ENCODE measurements around the gene IMMP2L.
"Not testable (repeated sequence)": the region's sequence is repeated elsewhere in the genome, so short reads cannot be mapped to it uniquely, and the experiment has no call there.

IMMP2L gene

GRCh38 chr7:110721395-110721794, 840.9 kb downstream of the IMMP2L start:
- DNase-seq (ENCODE audit: low read depth) = no peak

- no peak for DNase-seq (ENCODE audit: low read depth)
These were observed 841.7 kb downstream of the IMMP2L start for GRCh38 chr7:110720626-110721025.

DNA sequence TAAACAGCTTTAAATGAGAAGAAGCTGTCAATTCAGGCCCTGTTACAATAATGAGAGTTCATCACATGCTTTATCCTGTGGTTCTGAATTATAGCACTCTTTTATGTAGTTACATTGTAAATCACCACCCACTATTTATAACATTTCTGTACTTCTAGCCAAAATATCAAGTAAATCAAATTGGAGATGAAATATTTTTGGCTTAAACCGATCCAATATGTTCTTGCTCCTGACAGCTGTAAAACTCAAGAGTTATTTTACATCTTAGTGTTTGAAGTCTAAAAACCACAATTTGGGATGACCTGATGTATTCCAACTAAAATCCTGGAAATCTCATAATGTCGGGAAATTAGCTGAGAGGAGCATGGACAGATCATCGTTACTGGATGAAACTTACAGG, 842.6 kb downstream of the IMMP2L start:
- no peak for DNase-seq (ENCODE audit: low read depth)

GRCh38 chr7:110718503-110719205, 843.6 kb downstream of the IMMP2L start:
- no peak for DNase-seq (ENCODE audit: low read depth)

DNA sequence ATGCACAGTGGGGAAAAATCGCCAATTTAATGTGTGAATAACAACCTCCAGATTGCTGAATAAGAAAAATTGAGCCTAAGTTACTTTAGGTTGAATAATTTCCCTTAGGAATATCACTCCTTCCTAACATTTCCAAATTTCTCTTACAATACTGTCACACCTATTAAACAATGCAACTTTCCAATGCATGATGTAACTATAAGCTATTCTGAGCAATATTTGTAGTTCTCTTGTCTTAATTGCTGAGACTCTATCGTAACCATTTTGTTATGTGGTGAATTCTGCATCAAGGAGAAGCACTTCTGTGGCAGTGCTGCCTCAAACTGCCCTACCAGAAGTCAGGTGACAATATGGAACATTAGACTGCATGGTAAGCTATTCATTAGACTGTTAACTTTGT, 858.1 kb downstream of the IMMP2L start:
- DNase-seq (ENCODE audit: low read depth) = no peak

GRCh38 chr7:110698576-110698975, 863.7 kb downstream of the IMMP2L start:
- no peak for DNase-seq (ENCODE audit: low read depth)

DNA sequence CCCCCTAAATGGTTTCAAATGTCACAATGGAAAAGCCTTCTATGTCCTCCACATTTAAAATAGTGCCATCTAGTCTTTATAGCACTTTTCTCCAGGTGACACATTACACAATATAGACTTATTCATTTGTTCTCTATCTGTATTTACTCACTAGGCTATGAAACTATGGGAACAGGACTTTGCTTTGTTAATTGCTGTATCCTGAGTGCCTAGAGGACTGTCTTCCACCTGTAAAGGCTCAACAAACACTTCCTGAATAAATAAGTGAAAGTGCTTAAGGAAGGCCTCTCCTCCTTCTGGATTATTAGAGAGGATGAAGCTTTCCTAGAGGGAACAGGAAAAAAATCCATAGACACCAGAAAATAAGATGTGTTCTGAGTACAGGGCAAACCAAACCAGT, 868.9 kb downstream of the IMMP2L start:
- DNase-seq (ENCODE audit: low read depth) = no peak

DNA sequence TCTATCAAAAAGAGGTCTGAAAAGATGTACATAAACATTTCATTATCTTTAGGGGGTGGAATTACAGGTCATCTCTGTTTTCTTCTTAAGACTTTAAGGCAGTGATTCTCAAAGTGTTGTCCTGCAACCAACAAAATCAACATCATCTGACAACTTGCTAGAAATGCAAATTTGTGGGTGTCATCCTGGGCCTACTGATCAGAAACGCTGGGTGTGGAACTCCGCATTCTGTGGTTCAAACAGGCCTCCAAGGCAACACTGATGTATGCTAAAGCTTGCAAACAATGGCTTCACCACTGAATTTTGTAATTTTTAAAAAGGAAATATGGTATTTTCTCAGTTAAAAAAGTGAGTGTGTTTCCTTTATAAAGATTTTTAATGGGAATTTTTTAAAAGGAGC, 873.4 kb downstream of the IMMP2L start:
- DNase-seq (ENCODE audit: low read depth) = no peak

- DNase-seq (ENCODE audit: low read depth) = no peak
These were observed 876.4 kb downstream of the IMMP2L start for GRCh38 chr7:110685899-110686298.

- DNase-seq (ENCODE audit: low read depth) = no peak
These were observed 880.4 kb downstream of the IMMP2L start for GRCh38 chr7:110681941-110682340.

DNA sequence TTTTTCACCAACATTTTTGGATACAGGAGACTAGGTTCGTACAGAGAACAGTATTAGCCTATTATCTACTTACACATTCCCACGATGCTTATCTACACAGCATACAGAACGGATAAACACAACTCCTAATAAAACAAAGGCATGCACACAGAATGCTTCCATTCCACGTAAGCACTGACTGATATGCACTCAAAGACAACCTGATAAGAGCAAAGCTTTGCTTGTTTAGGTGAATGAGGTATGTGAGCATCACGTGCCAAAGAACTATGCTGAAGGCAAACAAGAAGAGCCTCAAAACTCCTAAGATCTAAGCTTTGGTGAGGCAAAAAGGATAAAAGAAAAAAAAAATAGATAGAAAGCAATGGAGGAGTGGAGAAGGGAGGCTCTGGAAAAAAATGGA, 884.9 kb downstream of the IMMP2L start:
- DNase-seq (ENCODE audit: low read depth) = no peak

- DNase-seq (ENCODE audit: low read depth) = no peak
These were observed 885.5 kb downstream of the IMMP2L start for GRCh38 chr7:110676785-110677184.

DNA sequence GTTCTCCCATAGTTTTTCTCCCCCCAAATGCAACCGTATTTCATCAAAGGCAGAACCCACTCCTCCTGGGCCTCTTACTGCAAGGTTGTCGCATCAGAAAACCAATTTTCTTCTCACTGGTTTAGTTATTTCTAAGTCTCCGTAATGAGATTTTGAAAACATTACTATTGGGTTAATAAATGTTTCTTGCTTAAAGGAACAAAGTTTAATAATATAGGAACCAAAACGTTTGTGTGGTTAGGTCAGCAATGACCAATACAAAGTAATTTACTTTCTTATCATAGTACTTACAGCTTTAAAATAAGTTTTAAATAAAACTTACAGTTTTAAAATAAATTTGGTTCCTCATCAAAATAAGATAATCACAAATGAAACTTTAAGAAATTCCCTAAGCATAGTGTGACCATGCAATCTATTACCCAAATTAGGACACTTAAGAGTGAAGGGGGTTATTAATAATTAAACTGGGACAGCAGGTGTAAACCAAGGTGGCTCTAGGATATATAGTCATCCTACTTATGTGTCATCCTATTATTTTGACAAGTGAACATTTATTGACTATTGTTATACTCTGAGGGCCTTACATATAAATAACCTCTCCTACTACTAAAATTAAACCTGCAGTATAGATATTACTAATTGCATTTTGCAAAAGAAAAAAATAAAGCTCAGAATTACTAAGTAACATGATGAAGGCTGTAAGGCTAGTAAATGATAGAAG, 886.7 kb downstream of the IMMP2L start:
- DNase-seq (ENCODE audit: low read depth) = no peak

DNA sequence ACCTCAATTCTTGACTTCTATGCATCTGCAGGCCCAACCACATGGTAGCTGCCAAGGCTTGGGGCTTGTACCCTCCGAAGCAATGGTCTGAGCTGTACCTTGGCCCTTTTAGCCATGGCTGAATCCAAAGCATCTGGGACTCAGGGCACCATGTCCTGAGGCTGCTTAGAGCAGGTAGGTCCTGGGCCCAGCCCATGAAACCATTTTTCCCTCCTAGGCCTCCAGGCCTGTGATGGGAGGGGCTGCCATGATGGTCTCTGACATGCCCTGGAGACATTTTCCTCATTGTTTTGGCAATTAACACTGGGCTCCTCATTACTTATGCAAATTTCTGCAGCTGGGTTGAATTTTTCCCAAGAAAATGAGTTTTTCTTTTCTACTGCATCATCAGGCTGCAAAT, 889.1 kb downstream of the IMMP2L start:
- no peak for DNase-seq (ENCODE audit: low read depth)

DNA sequence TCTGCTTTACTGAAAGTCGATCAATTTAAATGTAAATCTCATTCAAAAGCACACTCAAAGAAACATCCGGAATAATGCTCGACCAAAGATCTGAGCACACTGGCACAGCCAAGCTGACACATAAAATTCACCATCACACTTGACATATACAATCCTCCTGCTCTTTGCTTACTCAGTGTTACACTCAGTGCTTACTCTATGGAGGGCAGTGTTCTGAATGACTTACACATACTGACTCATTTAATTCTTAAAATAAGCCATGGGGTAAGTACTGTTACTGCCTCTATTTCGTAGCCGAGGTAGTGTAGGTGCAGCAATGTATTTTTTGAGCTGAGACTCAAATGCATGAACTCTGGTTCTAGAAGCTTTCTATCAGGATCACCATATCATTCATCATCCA, 892.9 kb downstream of the IMMP2L start:
- DNase-seq (ENCODE audit: low read depth) = no peak

- no peak for DNase-seq (ENCODE audit: low read depth)
These were observed 897.5 kb downstream of the IMMP2L start for GRCh38 chr7:110664803-110665202.

GRCh38 chr7:110660637-110661036, 901.7 kb downstream of the IMMP2L start:
- DNase-seq (ENCODE audit: low read depth) = not testable (repeated sequence)

GRCh38 chr7:110650328-110650727, 912.0 kb downstream of the IMMP2L start:
- DNase-seq (ENCODE audit: low read depth) = no peak

DNA sequence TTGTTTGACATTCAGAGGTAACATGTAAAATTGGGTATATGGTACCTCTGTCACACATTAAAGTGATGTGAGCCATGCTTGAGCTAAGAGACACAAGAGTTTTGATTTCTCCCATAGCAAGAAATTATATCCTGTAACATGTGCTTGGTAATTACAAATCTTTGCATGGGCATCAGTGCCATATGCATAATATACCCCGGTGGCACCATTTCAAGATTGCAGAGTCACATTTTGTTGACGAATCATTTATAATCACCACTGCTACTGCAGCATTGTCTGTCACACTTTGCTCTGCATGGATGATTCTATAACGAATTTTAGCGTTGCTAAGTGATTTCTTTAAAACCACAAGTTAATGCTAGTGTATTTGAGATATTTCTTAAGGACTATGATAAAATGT, 915.0 kb downstream of the IMMP2L start:
- no peak for DNase-seq (ENCODE audit: low read depth)

DNA sequence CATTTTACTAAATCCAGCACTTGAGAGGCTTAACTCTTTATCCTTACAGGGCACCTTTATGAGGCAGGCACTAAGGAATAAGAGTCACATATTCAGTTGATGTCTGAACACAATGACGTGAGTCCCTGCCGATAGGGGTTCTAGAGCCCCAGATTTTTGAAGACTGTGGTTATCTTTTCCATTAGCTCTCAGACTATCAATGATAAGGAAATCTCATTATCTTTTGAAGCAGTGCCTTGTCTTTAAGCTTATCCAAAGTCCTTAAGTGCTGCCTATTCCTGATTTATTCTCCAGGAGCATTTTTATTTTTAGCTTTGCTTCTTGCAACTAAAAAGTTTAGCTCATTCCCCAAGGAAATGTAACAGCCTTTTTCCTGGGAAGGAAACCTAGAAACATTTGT, 915.5 kb downstream of the IMMP2L start:
- no peak for DNase-seq (ENCODE audit: low read depth)

- no peak for DNase-seq (ENCODE audit: low read depth)
These were observed 916.7 kb downstream of the IMMP2L start for GRCh38 chr7:110645616-110646015.

- DNase-seq (ENCODE audit: low read depth) = no peak
These were observed 917.2 kb downstream of the IMMP2L start for GRCh38 chr7:110645060-110645459.

GRCh38 chr7:110637252-110637651, 925.0 kb downstream of the IMMP2L start:
- DNase-seq (ENCODE audit: low read depth) = no peak

- no peak for DNase-seq (ENCODE audit: low read depth)
These were observed 929.0 kb downstream of the IMMP2L start for GRCh38 chr7:110633313-110633712.

Measured in stimulated activated CD8-positive, alpha-beta memory T cell treated with anti-CD3 and anti-CD28 coated beads, Interleukin-12 subunit alpha, Interleukin-12 subunit beta, amount 100 ng/mL, for 4 hours (primary cell).